ENCODE results near the gene CDK11A. TPM values are rescaled to one million over a fixed set of nuclear protein-coding genes. Genes with fewer than 3 reads are reported as not detected.
"Not testable (repeated sequence)": the region's sequence is repeated elsewhere in the genome, so short reads cannot be mapped to it uniquely, and the experiment has no call there.

Gene CDK11A
- total and polyA plus RNA-seq, 2 of the 8 experiments (the other 6 are each of a cell fraction or from before 2014, with no cell fraction given) = 15.0 to 45.6 TPM

DNA sequence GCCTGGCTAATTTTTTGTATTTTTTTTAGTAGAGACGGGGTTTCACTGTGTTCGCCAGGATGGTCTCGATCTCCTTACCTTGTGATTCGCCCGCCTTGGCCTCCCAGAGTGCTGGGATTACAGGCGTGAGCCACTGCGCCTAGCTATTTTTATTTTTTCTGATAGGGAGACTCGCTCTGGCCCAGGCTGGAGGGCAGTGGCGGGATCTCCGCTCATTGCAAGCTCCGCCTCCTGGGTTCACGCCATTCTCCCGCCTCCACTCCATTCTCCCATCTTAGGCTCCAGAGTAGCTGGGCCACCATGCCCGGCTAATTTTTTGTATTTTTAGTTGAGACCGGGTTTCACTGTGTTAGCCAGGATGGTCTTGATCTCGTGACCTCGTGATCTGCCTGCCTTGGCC is 1.9 kb upstream of the CDK11A start:
- CTCF ChIA-PET (ENCODE audit: partially characterized antibody) = interaction anchor here (0.6 kb wide), 1 partner anchor 110 kb away, joined by 3 read pairs; no protein-coding TSS in a partner anchor
- not testable (repeated sequence) for H3K27me3 ChIP-seq (replicated peaks in 1 of 4; ENCODE audit: control insufficient read depth in 3 of 4, extremely low read depth in 1 of 4, insufficient read depth in 3 of 4, low read length in 3 of 4); H3K79me1 ChIP-seq (ENCODE audit: low read depth, low read length); H2AFZ ChIP-seq (ENCODE audit: low read length); H2BK15ac ChIP-seq (ENCODE audit: low read length); H4K8ac ChIP-seq (ENCODE audit: extremely low read depth, insufficient read depth, low read length); H3K27ac ChIP-seq (ENCODE audit: low read depth, low read length); H4K91ac ChIP-seq (replicated peaks; ENCODE audit: insufficient read length, low read length); H4K5ac ChIP-seq (ENCODE audit: insufficient read length, low read depth, low read length); H3K9ac ChIP-seq (replicated peaks in 1 of 4; ENCODE audit: extremely low read depth in 1 of 4, low read depth in 3 of 4, low read length in 3 of 4); H3K4ac ChIP-seq (replicated peaks; ENCODE audit: insufficient read length, low read depth, low read length); H3K4me1 ChIP-seq (replicated peaks in 1 of 4; ENCODE audit: control insufficient read depth in 3 of 4, insufficient read depth in 4 of 4, low read length in 3 of 4); H4K20me1 ChIP-seq (replicated peaks in 1 of 2; ENCODE audit: control insufficient read depth in 1 of 2, insufficient read depth in 2 of 2, low read length in 2 of 2); H2BK120ac ChIP-seq (replicated peaks; ENCODE audit: low read depth, low read length); H3K4me2 ChIP-seq (ENCODE audit: insufficient read depth in 1 of 2, low read depth in 2 of 2, low read length in 2 of 2); H2BK5ac ChIP-seq (ENCODE audit: low read depth, low read length); H3K18ac ChIP-seq (ENCODE audit: extremely low read depth, low read length); H3K23me2 ChIP-seq (ENCODE audit: low read depth, low read length); H2AK5ac ChIP-seq (ENCODE audit: low read depth, low read length); H3K9me3 ChIP-seq (ENCODE audit: insufficient read depth in 2 of 2, low read depth in 1 of 2, low read length in 1 of 2); H3K36me3 ChIP-seq (ENCODE audit: control insufficient read depth in 2 of 4, insufficient read depth in 4 of 4, low read length in 3 of 4); H3K4me3 ChIP-seq (ENCODE audit: extremely low read depth in 1 of 4, insufficient read depth in 2 of 4, low read depth in 3 of 4, low read length in 4 of 4); H3K14ac ChIP-seq (ENCODE audit: insufficient read length); H2BK12ac ChIP-seq (ENCODE audit: low read depth, low read length); H3K23ac ChIP-seq (ENCODE audit: insufficient read length); H2BK20ac ChIP-seq (ENCODE audit: low read length); FAIRE-seq; H3K79me2 ChIP-seq (ENCODE audit: control insufficient read depth in 1 of 2, insufficient read depth in 2 of 2, low read length in 2 of 2); H3K56ac ChIP-seq (replicated peaks; ENCODE audit: insufficient read length, low read depth, low read length); DNase-seq (ENCODE audit: low read depth in 1 of 2, low spot score in 2 of 2)
- POLR2A ChIA-PET (ENCODE audit: partially characterized antibody) = interaction anchor here (1.4 kb wide), 1 partner anchor 56 kb away, joined by 4 read pairs; no protein-coding TSS in a partner anchor
- TF ChIP-seq, protein P1, sequence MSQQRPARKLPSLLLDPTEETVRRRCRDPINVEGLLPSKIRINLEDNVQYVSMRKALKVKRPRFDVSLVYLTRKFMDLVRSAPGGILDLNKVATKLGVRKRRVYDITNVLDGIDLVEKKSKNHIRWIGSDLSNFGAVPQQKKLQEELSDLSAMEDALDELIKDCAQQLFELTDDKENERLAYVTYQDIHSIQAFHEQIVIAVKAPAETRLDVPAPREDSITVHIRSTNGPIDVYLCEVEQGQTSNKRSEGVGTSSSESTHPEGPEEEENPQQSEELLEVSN (IDR thresholded peaks at IDR 0.05) = peak; percentile 66; the same call in 1 of the 2 replicates
- WGBS, 2 experiments (ENCODE audit: extremely low coverage in 1 of 2, insufficient coverage in 1 of 2, insufficient read length in 1 of 2, insufficient replicate concordance in 2 of 2, low coverage in 1 of 2, low lambda C conversion rate in 2 of 2, missing lambda C conversion rate in 1 of 2) = 94% methylated on average over 17 of the region's 17 CpGs; no CpG with 5 or more reads in 1 of the 2 experiments
